ENCODE measurements around the gene CAPN13. TPM values are rescaled to one million over a fixed set of nuclear protein-coding genes. Genes with fewer than 3 reads are reported as not detected.

Gene CAPN13
- total and polyA plus RNA-seq, 2 of the 4 experiments (the other 2 are of a cell fraction) = not detected

- Histone ChIP-seq H3K4ac (ENCODE audit: low read depth, low read length) (no peak overlapping the region), H3K56ac (ENCODE audit: extremely low read depth, insufficient read depth, low read length) (no peak overlapping the region), H2AFZ (replicated peaks; ENCODE audit: low read length, poor library complexity) (no peak overlapping the region), H2BK20ac (ENCODE audit: low read depth, low read length) (no peak overlapping the region), H4K20me1 (ENCODE audit: insufficient read depth, low read length) (no peaks in the 10 kb centered on the region), H3K27ac (ENCODE audit: insufficient read depth, low read length) (no peak overlapping the region), H3K4me1 (ENCODE audit: control insufficient read depth, insufficient read depth, low read length) (no peaks in the 10 kb centered on the region), H2BK5ac (ENCODE audit: low read depth, low read length, poor library complexity, severe bottlenecking) (no peak overlapping the region), H3K9ac (ENCODE audit: low read depth, low read length) (no peak overlapping the region), H2AK5ac (ENCODE audit: low read depth, low read length) (no peak overlapping the region), H4K91ac (ENCODE audit: insufficient read depth, low read depth, low read length) (no peak overlapping the region), H3K14ac (replicated peaks; ENCODE audit: low read depth, low read length) (no peak overlapping the region), H3K23ac (ENCODE audit: low read depth, low read length) (no peak overlapping the region), H2BK15ac (ENCODE audit: low read depth, low read length) (no peak overlapping the region), H2AK9ac (replicated peaks; ENCODE audit: low read depth, low read length, poor library complexity) (no peak overlapping the region), H3K4me3 (ENCODE audit: insufficient read depth, low read depth, low read length) (no peak overlapping the region), H3K18ac (ENCODE audit: low read depth, low read length) (no peak overlapping the region), H3K36me3 (ENCODE audit: control insufficient read depth, insufficient read depth, low read length) (no peaks in the 10 kb centered on the region), H2BK120ac (ENCODE audit: low read depth, low read length) (no peak overlapping the region), H4K5ac (ENCODE audit: low read depth, low read length) (no peak overlapping the region), H3K4me2 (ENCODE audit: low read depth, low read length) (no peak overlapping the region), H3K79me1 (ENCODE audit: low read depth in 1 of 2, low read length in 2 of 2) (no peaks in the 10 kb centered on the region), H3K9me3 (ENCODE audit: control insufficient read depth, insufficient read depth, low read length) (no peaks in the 10 kb centered on the region), H3K27me3 (ENCODE audit: control insufficient read depth, insufficient read depth, low read length) (peaks cover 11% of the 10 kb centered on the region), H3K9me1 (ENCODE audit: insufficient read depth, low read length) (0 out of 2 replicates have a peak, but pooled peaks cover 2% of the 10 kb centered on the region), H4K8ac (ENCODE audit: low read depth in 2 of 2, low read length in 2 of 2) (no peak overlapping the region)
- 70% methylated on average over 2 of the region's 12 CpGs; no CpG with 5 or more reads in 1 of the 2 experiments for WGBS, 2 experiments (ENCODE audit: extremely low coverage in 2 of 2, insufficient read length in 1 of 2)
- TF ChIP-seq RFX5 (IDR thresholded peaks at IDR 0.05; ENCODE audit: low read depth, low read length) (no peak), MAZ (IDR thresholded peaks at IDR 0.05; ENCODE audit: borderline replicate concordance, low read depth, low read length) (no peak), RCOR1 (IDR thresholded peaks at IDR 0.05; ENCODE audit: insufficient replicate concordance, low read length) (no peak), ELK1 (IDR thresholded peaks at IDR 0.05; ENCODE audit: borderline replicate concordance, low read depth, low read length) (no peak)
- DNase-seq (no peak), ATAC-seq (ENCODE audit: low read depth) (no peak)
- intact Hi-C loops (cut with micrococcal nuclease) = no loop called here
- ChIA-PET CTCF (no interaction called here), POLR2A (ENCODE audit: unreplicated experiment) (no interaction called here)
- in situ Hi-C loops (cut with MboI; ENCODE audit: low sequenced_read_pairs) = no loop called here
- BruUV-seq (replicated peaks) = no TSS peak
- dilution Hi-C loops (cut with HindIII; ENCODE audit: low sequenced_read_pairs, unreplicated experiment) = no loop called here
Measured at GRCh38 chr2:30765876-30766470, 41.3 kb downstream of the CAPN13 start.
